Measurements from ENCODE around the gene FLNB.

FLNB gene

DNA sequence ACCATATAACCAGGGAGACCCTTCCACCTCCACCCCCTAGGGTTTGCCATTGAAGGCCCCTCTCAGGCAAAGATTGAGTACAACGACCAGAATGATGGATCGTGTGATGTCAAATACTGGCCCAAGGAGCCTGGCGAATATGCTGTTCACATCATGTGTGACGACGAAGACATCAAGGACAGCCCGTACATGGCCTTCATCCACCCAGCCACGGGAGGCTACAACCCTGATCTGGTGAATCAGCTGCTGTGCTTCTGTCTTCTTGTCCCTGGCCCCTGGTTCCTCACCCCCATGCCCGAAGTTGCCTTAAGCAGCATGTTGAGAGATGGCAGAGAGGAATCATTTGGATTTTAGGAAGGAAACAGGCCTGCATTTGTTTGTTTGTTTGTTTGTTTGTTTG, 98.4 kb downstream of the FLNB start:
- DNase-seq (ENCODE audit: low read depth), result no peak
- TF ChIP-seq, protein P1, sequence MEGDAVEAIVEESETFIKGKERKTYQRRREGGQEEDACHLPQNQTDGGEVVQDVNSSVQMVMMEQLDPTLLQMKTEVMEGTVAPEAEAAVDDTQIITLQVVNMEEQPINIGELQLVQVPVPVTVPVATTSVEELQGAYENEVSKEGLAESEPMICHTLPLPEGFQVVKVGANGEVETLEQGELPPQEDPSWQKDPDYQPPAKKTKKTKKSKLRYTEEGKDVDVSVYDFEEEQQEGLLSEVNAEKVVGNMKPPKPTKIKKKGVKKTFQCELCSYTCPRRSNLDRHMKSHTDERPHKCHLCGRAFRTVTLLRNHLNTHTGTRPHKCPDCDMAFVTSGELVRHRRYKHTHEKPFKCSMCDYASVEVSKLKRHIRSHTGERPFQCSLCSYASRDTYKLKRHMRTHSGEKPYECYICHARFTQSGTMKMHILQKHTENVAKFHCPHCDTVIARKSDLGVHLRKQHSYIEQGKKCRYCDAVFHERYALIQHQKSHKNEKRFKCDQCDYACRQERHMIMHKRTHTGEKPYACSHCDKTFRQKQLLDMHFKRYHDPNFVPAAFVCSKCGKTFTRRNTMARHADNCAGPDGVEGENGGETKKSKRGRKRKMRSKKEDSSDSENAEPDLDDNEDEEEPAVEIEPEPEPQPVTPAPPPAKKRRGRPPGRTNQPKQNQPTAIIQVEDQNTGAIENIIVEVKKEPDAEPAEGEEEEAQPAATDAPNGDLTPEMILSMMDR (conservative IDR thresholded peaks at IDR 0.05; ENCODE audit: low read depth, low read length), result no peak
- no peak overlapping the region for H3K4me3 ChIP-seq (ENCODE audit: low read depth, low read length)

DNA sequence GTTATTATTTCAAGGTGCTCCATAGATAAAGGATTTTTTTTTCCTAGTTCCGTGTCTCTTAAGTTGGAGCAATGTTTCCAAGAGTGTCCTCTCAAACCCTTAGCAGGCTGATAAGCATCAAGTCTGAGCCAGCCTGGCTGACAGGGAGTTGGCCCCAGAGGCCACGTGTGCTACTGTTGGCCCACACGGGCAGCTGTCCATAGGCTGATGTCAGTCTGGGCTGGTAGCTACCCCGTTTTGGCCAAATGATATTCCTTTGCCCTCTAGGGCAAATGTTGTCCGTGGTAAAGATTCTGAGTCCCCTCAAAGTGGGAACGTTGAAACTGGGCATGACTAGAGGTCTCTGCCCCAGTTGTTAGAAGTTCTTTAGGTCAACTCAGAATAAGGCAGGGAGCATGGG, 99.4 kb downstream of the FLNB start:
- DNase-seq (ENCODE audit: low read depth), result no peak
- TF ChIP-seq, protein P1 (conservative IDR thresholded peaks at IDR 0.05; ENCODE audit: low read depth, low read length), result no peak
- H3K4me3 ChIP-seq (ENCODE audit: low read depth, low read length), result no peak overlapping the region

DNA sequence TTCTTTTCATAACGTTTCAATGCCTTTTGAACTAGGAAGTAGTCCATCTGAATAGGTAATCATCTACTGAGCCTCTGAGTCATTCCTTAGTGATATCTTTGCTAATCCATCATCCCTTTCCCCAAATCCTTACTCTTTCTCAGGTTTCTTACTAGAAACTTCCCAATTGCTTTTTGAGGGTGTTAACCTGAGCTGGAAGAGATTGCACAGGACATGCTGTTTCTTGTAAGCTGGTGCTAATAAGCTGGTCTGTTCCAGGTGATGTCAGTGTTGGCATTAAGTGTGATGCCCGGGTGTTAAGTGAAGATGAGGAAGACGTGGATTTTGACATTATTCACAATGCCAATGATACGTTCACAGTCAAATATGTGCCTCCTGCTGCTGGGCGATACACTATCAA, 101.5 kb downstream of the FLNB start:
- no peak overlapping the region for H3K4me3 ChIP-seq (ENCODE audit: low read depth, low read length)
- TF ChIP-seq, protein P1 (conservative IDR thresholded peaks at IDR 0.05; ENCODE audit: low read depth, low read length), result no peak
- no peak for DNase-seq (ENCODE audit: low read depth)

DNA sequence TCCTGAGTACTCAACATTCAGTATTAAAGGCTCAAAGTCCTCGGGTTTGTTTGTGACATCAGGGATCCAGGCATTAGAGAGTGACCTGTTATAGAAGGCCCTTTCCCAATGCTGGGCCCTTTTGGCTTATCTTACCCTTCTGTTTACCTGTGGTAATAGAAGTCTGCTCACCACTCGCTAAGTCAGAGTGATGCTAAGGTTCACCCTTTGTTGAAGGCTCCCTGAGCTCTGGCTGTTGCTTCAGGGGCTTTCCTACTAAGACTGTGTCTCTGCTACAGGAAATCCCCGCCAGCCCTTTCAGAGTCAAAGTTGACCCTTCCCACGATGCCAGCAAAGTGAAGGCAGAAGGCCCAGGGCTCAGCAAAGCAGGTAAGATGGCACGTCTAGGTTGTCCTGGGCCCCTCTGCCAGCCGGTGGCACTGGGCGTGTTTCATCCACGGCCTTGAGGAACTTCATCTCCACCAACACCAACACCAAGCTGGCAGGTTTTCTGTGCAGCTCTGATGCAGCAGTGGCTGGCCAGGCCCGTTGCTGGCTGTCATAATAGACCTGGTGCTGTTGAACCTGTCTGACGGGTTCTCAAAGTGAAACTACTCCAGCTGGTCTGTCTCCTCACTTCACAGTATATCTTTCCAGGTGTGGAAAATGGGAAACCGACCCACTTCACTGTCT, 103.4 kb downstream of the FLNB start:
- DNase-seq (ENCODE audit: low read depth), result no peak
- TF ChIP-seq, protein P1 (conservative IDR thresholded peaks at IDR 0.05; ENCODE audit: low read depth, low read length), result no peak
- H3K4me3 ChIP-seq (ENCODE audit: low read depth, low read length), result no peak overlapping the region

DNA sequence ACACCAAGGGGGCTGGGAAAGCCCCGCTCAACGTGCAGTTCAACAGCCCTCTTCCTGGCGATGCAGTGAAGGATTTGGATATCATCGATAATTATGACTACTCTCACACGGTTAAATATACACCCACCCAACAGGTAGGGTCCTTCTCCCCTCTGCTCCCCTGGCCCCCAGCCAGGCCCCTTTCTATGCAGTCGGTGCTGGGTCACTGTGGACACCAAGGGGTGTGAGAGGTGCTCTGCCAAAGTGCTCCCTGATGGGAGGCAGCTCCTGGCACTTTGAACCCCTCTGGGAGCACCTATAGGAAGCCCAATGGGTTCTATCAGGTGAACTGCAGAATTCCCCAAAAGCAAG, 103.9 kb downstream of the FLNB start:
- DNase-seq (ENCODE audit: low read depth), result no peak
- no peak overlapping the region for H3K4me3 ChIP-seq (ENCODE audit: low read depth, low read length)
- TF ChIP-seq, protein P1 (conservative IDR thresholded peaks at IDR 0.05; ENCODE audit: low read depth, low read length), result no peak

DNA sequence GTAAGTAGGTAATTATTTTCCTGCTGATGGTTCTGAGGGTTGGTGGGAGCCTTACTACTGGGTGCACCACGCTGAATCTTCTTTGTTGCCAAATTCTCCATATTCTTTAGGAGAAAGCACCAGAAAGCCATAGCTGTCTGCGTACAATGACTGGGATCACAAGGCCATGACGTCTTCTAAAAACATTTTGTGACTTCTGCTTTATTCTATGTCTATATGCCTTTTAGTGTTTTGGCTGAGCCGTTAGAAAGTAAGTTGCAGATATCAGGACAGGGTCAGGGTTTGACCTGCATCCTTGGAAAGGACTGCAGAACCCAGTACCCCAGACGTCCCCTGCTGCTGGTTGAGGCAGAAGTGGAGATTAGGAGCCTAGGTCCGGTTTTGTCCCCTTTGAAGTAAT, 107.0 kb downstream of the FLNB start:
- DNase-seq (ENCODE audit: low read depth), result no peak
- TF ChIP-seq, protein P1 (conservative IDR thresholded peaks at IDR 0.05; ENCODE audit: low read depth, low read length), result no peak
- H3K4me3 ChIP-seq (ENCODE audit: low read depth, low read length), result no peak overlapping the region

DNA sequence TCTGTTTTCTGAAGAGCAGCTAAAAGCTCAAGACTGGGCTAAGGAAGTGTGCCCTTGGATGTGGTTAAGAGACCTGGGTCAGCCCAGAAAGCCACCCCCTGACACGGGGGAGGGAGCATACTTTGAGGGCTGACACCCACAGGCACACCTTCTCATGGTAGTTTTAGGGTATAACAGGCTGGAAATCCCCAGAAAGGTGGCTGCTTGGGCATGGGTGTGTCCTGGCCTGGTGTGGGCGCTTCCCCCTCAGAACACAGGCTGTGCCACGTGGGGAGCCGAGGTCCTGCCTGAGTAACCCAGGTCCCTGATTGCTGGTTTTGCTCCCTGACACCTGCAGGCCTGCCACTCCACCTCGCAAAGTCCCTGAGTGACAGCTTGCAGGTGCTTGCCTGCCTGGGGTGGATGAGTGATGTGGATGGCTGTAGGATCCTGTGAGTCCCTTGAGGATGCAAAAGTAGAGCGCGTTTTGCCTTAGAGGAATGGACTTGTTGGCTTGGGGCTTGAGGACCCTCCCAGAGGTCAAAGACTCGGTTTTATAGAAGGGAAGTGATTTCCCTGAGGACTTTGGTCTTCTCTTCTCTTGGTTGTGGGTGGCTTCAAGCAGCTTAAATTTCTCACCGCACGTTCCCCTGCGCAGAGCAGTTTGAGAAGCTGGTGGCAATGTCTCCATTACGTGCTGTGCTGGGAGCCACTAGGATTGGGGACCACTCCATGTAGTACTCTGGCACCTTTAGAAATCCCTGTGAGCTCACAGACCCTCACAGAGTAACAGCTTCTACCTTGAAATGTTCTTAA, 108.1 kb downstream of the FLNB start:
- TF ChIP-seq, protein P1 (conservative IDR thresholded peaks at IDR 0.05; ENCODE audit: low read depth, low read length), result no peak
- DNase-seq (ENCODE audit: low read depth), result no peak
- no peak overlapping the region for H3K4me3 ChIP-seq (ENCODE audit: low read depth, low read length)

Measured in choroid plexus epithelial cell (primary cell).